Erythroblast (primary cell): ENCODE results near the gene GTF2A1.

Source experiments
- GATA1 ChIP-seq: IDR thresholded peaks from 2 replicates; pipeline ENCODE4 v1.6.1; 2011; ENCODE audit warnings: low read depth, mild to moderate bottlenecking, control low read depth, low read length, moderate library complexity
- POLR2A ChIP-seq: IDR thresholded peaks from 2 replicates; pipeline ENCODE4 v1.6.1; 2011; ENCODE audit warnings: mild to moderate bottlenecking, low read length

- TF ChIP-seq GATA1 (no peak), POLR2A (no peak)
These were observed 1.9 kb upstream of the GTF2A1 start for GRCh38 chr14:81222691-81223090.
